Panc1 (cell line): ENCODE measurements around the gene REC114. TPM values are rescaled to one million over a fixed set of nuclear protein-coding genes. Genes with fewer than 3 reads are reported as not detected.

Experiments
- ATAC-seq: fragments of 200-7000 bp; cut with Tn5 transposase; 2 replicates; pipeline ENCODE4 v1.9.1; 2020; ENCODE audit warnings: mild to moderate bottlenecking, moderate library complexity
- BruUV-seq: library from RNA; stranded (reverse); fragments of 400-500 nt; replicated peaks from 2 replicates; lab custom pipeline; 2021; lab: Mats Ljungman, UMichigan
- CTCF ChIA-PET: fragments of 300-600 bp; sonication (Branson Sonifier 250); formaldehyde crosslinking; loops from one replicate; lab custom pipeline; 2022; ENCODE audit warnings: antibody characterized with exemption; lab: Charles Lee
- POLR2A ChIA-PET: fragments of 300-600 bp; sonication (Branson Sonifier 250); formaldehyde crosslinking; loops from one replicate; lab custom pipeline; 2022; ENCODE audit warnings: antibody characterized with exemption; lab: Charles Lee
- DNase-seq: peaks from one replicate; pipeline ENCODE4 v3.0.0-alpha.2; 2010; ENCODE audit warnings: low read depth, low spot score
- H3K27ac ChIP-seq: 2 replicates; pipeline ENCODE4 v1.5.1; 2011; ENCODE audit warnings: mild to moderate bottlenecking, low read length, inconsistent platforms
- H3K27me3 ChIP-seq: fragments of 200-500 bp; sonication (Bioruptor generic); 2 replicates; pipeline ENCODE4 v1.6.0; 2014; ENCODE audit warnings: low read length, inconsistent platforms; ENCODE audit not compliant: control insufficient read depth, insufficient read depth
- H3K36me3 ChIP-seq: fragments of 200-500 bp; sonication (Bioruptor generic); 2 replicates; pipeline ENCODE4 v1.5.1; 2014; ENCODE audit warnings: inconsistent platforms, mild to moderate bottlenecking, low read length, moderate library complexity; ENCODE audit not compliant: control insufficient read depth, insufficient read depth
- H3K4me1 ChIP-seq: 2 replicates; pipeline ENCODE4 v1.5.1; 2011; ENCODE audit warnings: inconsistent platforms, mild to moderate bottlenecking, low read length, moderate library complexity; ENCODE audit not compliant: control insufficient read depth, insufficient read depth
- H3K4me3 ChIP-seq, 2 experiments: 2 replicates each; pipeline ENCODE4 v1.5.1; 2011 to 2012; ENCODE audit warnings: low read depth in 2 of 2, low read length in 2 of 2, mild to moderate bottlenecking in 2 of 2, inconsistent platforms in 1 of 2, moderate library complexity in 1 of 2
- H3K9me3 ChIP-seq: fragments of 200-500 bp; sonication (Bioruptor generic); 2 replicates; pipeline ENCODE4 v1.5.1; 2014; ENCODE audit warnings: low read depth, mild to moderate bottlenecking, inconsistent platforms, low read length, moderate library complexity; ENCODE audit not compliant: control insufficient read depth, insufficient read depth
- POLR2AphosphoS5 ChIP-seq: IDR thresholded peaks from 2 replicates; pipeline ENCODE4 v1.6.1; 2012; ENCODE audit warnings: mild to moderate bottlenecking, low read depth, low read length, moderate library complexity
- SIN3A ChIP-seq: IDR thresholded peaks from 2 replicates; pipeline ENCODE4 v1.6.1; 2012; ENCODE audit warnings: low read depth, mild to moderate bottlenecking, low read length, moderate library complexity, borderline replicate concordance; ENCODE audit not compliant: insufficient read depth
- TCF7L2 ChIP-seq: IDR thresholded peaks from 2 replicates; pipeline ENCODE4 v1.6.1; 2011; ENCODE audit warnings: mild to moderate bottlenecking, low read depth, low read length, inconsistent platforms
- in situ Hi-C: cut with HindIII; loops from 2 replicates; pipeline ENCODE4 v1.10.0; 2016; ENCODE audit warnings: low sequenced_read_pairs, low pct_unique_long_range_greater_than_20kb
- intact Hi-C: fragments of 100-400 bp; cut with micrococcal nuclease; formaldehyde crosslinking; loops from one replicate; pipeline ENCODE4 v1.10.0; 2022; ENCODE audit not compliant: unreplicated experiment
- total RNA-seq: library from RNA; stranded (reverse); gene quantifications from one replicate; pipeline ENCODE4 v1.2.1, GENCODE V29; 2021; ENCODE audit not compliant: unreplicated experiment
- TF ChIP-seq, protein P1 (sequence below), 2 experiments: IDR thresholded peaks; 2 replicates each; pipeline ENCODE4 v1.6.1; 2011 to 2012; ENCODE audit warnings: low read depth in 2 of 2, control low read depth in 1 of 2, low read length in 1 of 2, mild to moderate bottlenecking in 1 of 2, moderate library complexity in 1 of 2; ENCODE audit not compliant: insufficient read depth in 1 of 2
- TF ChIP-seq, protein P2 (sequence below): fragments of 450-650 bp; IDR thresholded peaks from 2 replicates; pipeline ENCODE4 v1.5.1; 2017; ENCODE audit warnings: mild to moderate bottlenecking

Gene REC114
- total RNA-seq, 1 experiment from 2014 or later: not detected

GRCh38 chr15:73524919-73525318, 82.0 kb downstream of the REC114 start:
- intact Hi-C loops: no loop called here
- TF ChIP-seq TCF7L2: no peak
- TF ChIP-seq SIN3A: no peak
- TF ChIP-seq, protein P1, sequence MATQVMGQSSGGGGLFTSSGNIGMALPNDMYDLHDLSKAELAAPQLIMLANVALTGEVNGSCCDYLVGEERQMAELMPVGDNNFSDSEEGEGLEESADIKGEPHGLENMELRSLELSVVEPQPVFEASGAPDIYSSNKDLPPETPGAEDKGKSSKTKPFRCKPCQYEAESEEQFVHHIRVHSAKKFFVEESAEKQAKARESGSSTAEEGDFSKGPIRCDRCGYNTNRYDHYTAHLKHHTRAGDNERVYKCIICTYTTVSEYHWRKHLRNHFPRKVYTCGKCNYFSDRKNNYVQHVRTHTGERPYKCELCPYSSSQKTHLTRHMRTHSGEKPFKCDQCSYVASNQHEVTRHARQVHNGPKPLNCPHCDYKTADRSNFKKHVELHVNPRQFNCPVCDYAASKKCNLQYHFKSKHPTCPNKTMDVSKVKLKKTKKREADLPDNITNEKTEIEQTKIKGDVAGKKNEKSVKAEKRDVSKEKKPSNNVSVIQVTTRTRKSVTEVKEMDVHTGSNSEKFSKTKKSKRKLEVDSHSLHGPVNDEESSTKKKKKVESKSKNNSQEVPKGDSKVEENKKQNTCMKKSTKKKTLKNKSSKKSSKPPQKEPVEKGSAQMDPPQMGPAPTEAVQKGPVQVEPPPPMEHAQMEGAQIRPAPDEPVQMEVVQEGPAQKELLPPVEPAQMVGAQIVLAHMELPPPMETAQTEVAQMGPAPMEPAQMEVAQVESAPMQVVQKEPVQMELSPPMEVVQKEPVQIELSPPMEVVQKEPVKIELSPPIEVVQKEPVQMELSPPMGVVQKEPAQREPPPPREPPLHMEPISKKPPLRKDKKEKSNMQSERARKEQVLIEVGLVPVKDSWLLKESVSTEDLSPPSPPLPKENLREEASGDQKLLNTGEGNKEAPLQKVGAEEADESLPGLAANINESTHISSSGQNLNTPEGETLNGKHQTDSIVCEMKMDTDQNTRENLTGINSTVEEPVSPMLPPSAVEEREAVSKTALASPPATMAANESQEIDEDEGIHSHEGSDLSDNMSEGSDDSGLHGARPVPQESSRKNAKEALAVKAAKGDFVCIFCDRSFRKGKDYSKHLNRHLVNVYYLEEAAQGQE (IDR thresholded peaks at IDR 0.05; ENCODE audit: insufficient read depth in 1 of 2, low read depth in 2 of 2, low read length in 1 of 2): no peak
- POLR2A ChIA-PET: no interaction called here
- no peak for ATAC-seq
- Histone ChIP-seq H3K36me3 (no peaks in the 10 kb centered on the region), H3K27me3 (peaks cover 6% of the 10 kb centered on the region; the same call in 1 of the 2 replicates), H3K4me1 (no peaks in the 10 kb centered on the region), H3K27ac (no peak overlapping the region), H3K4me3 (no peak overlapping the region), H3K9me3 (no peaks in the 10 kb centered on the region)
- BruUV-seq: no TSS peak
- in situ Hi-C loops: no loop called here
- CTCF ChIA-PET: no interaction called here
- no peak for DNase-seq

- Histone ChIP-seq H3K27me3 (peaks cover 2% of the 10 kb centered on the region; the same call in 1 of the 2 replicates), H3K4me3 (no peak overlapping the region), H3K4me1 (no peaks in the 10 kb centered on the region), H3K36me3 (no peaks in the 10 kb centered on the region), H3K27ac (no peak overlapping the region), H3K9me3 (no peaks in the 10 kb centered on the region)
- TF ChIP-seq SIN3A (no peak), POLR2AphosphoS5 (no peak), TCF7L2 (no peak)
- TF ChIP-seq, protein P1 (IDR thresholded peaks at IDR 0.05; ENCODE audit: insufficient read depth in 1 of 2, low read depth in 2 of 2, low read length in 1 of 2): no peak
- TF ChIP-seq, protein P2, sequence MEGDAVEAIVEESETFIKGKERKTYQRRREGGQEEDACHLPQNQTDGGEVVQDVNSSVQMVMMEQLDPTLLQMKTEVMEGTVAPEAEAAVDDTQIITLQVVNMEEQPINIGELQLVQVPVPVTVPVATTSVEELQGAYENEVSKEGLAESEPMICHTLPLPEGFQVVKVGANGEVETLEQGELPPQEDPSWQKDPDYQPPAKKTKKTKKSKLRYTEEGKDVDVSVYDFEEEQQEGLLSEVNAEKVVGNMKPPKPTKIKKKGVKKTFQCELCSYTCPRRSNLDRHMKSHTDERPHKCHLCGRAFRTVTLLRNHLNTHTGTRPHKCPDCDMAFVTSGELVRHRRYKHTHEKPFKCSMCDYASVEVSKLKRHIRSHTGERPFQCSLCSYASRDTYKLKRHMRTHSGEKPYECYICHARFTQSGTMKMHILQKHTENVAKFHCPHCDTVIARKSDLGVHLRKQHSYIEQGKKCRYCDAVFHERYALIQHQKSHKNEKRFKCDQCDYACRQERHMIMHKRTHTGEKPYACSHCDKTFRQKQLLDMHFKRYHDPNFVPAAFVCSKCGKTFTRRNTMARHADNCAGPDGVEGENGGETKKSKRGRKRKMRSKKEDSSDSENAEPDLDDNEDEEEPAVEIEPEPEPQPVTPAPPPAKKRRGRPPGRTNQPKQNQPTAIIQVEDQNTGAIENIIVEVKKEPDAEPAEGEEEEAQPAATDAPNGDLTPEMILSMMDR: no peak
- intact Hi-C loops (no loop called here), in situ Hi-C loops (no loop called here)
- BruUV-seq: no TSS peak
- ChIA-PET CTCF (no interaction called here), POLR2A (no interaction called here)
- DNase-seq (no peak), ATAC-seq (no peak)
Observed at GRCh38 chr15:73527598-73527997, 84.6 kb downstream of the REC114 start.
